ENCODE results near the gene ZYG11B. TPM values are rescaled to one million over a fixed set of nuclear protein-coding genes. Genes with fewer than 3 reads are reported as not detected.
"Not testable (repeated sequence)": the region's sequence is repeated elsewhere in the genome, so short reads cannot be mapped to it uniquely, and the experiment has no call there.

The ZYG11B gene
- total RNA-seq, 4 donors from 2014 or later = 13.9 to 27.8 (median 18.4) TPM

- Histone ChIP-seq H3K4me1 (peaks cover 5 to 39% (median 9%) of the 10 kb centered on the region in 3 donors), H3K27ac (peak overlapping the region in 3 of 4 donors; percentile 87 to 92 (median 91)), H3K27me3 (no peaks in the 10 kb centered on the region), H3K36me3 (peaks cover 0 to 7% (median 0%) of the 10 kb centered on the region in 3 donors), H3K4me3 (peak overlapping the region; percentile 79 to 99 (median 92)), H3K9me3 (no peaks in the 10 kb centered on the region)
- TF ChIP-seq POLR2A (IDR thresholded peaks at IDR 0.05) = no peak
- TF ChIP-seq CTCF (IDR thresholded peaks at IDR 0.05) = no peak
- intact Hi-C loops (cut with DNase I) = no loop called here
- DNase-seq = no peak
- 2 to 6% methylated on average over 5 to 6 of the region's 6 CpGs for WGBS, 2 donors
Observed at GRCh38 chr1:52725903-52726264, 369 bp upstream of the ZYG11B start.

GRCh38 chr1:52727114-52727586 lies 897 bp downstream of the ZYG11B start:
- 1 to 2% methylated on average over 14 of the region's 14 CpGs for WGBS, 2 donors
- intact Hi-C loops (cut with DNase I) = no loop called here

GRCh38 chr1:52727956-52728656 lies 1.9 kb downstream of the ZYG11B start:
- peaks cover 5 to 39% (median 9%) of the 10 kb centered on the region in 3 donors for H3K4me1 ChIP-seq
- 79 to 85% methylated on average over 6 of the region's 6 CpGs for WGBS, 2 donors
- no peak for DNase-seq
- H3K27me3 ChIP-seq = no peaks in the 10 kb centered on the region
- TF ChIP-seq CTCF (IDR thresholded peaks at IDR 0.05) = no peak
- no peak for TF ChIP-seq POLR2A (IDR thresholded peaks at IDR 0.05)
- intact Hi-C loops (cut with DNase I) = no loop called here
- H3K27ac ChIP-seq = no peak overlapping the region
- H3K4me3 ChIP-seq = no peak overlapping the region
- no peaks in the 10 kb centered on the region for H3K9me3 ChIP-seq
- peaks cover 0 to 16% (median 0%) of the 10 kb centered on the region in 3 donors for H3K36me3 ChIP-seq

More at GRCh38 chr1:52727114-52727586, 897 bp downstream of the ZYG11B start:
- H3K4me1 ChIP-seq = peaks cover 5 to 39% (median 9%) of the 10 kb centered on the region in 3 donors
- DNase-seq = no peak
- TF ChIP-seq CTCF (IDR thresholded peaks at IDR 0.05) = no peak
- no peak for TF ChIP-seq POLR2A (IDR thresholded peaks at IDR 0.05)
- H3K27ac ChIP-seq = peak overlapping the region; percentile 87 to 92 (median 89)
- peaks cover 0 to 14% (median 0%) of the 10 kb centered on the region in 3 donors for H3K36me3 ChIP-seq
- H3K4me3 ChIP-seq = peak overlapping the region; percentile 79 to 99 (median 92)
- no peaks in the 10 kb centered on the region for H3K9me3 ChIP-seq
- H3K27me3 ChIP-seq = no peaks in the 10 kb centered on the region

GRCh38 chr1:52733368-52733767 lies 7.1 kb downstream of the ZYG11B start:
- 85 to 97% methylated on average over 3 of the region's 3 CpGs for WGBS, 2 donors
- Histone ChIP-seq H3K4me1 (peaks cover 0 to 13% (median 0%) of the 10 kb centered on the region in 3 donors), H3K27ac (no peak overlapping the region), H3K27me3 (no peaks in the 10 kb centered on the region), H3K9me3 (no peaks in the 10 kb centered on the region), H3K36me3 (peaks cover 0 to 16% (median 0%) of the 10 kb centered on the region in 3 donors), H3K4me3 (no peak overlapping the region)
- DNase-seq = no peak
- intact Hi-C loops (cut with DNase I) = no loop called here
- TF ChIP-seq POLR2A (IDR thresholded peaks at IDR 0.05) (no peak), CTCF (IDR thresholded peaks at IDR 0.05) (no peak)

- H3K27ac ChIP-seq; intact Hi-C loops (cut with DNase I); DNase-seq; H3K36me3 ChIP-seq; H3K9me3 ChIP-seq; H3K27me3 ChIP-seq; H3K4me3 ChIP-seq: not testable (repeated sequence)
- H3K4me1 ChIP-seq = peaks cover 0 to 12% (median 0%) of the 10 kb centered on the region in 3 donors
- 92 to 94% methylated on average over 9 of the region's 9 CpGs for WGBS, 2 donors
Observed at GRCh38 chr1:52735371-52735770, 9.1 kb downstream of the ZYG11B start.

All from esophagus squamous epithelium (tissue), 5 donors.